WTC11 (cell line): ENCODE measurements around the gene PCLAF. TPM values are rescaled to one million over a fixed set of nuclear protein-coding genes. Genes with fewer than 3 reads are reported as not detected.

Experiments
- ATAC-seq: fragments of 200-7000 bp; cut with Tn5 transposase; 2 replicates; pipeline ENCODE4 v1.10.0; 2021; ENCODE audit warnings: mild to moderate bottlenecking, moderate library complexity
- CTCF ChIA-PET: fragments of 300-600 bp; sonication (Branson Sonifier 250); formaldehyde crosslinking; loops from one replicate; lab custom pipeline; 2021; ENCODE audit warnings: antibody characterized with exemption; lab: Charles Lee
- POLR2A ChIA-PET: fragments of 350-600 bp; sonication (Branson Sonifier 250); formaldehyde crosslinking; loops from one replicate; lab custom pipeline; 2021; ENCODE audit warnings: antibody characterized with exemption; lab: Charles Lee
- DNase-seq: peaks from one replicate; pipeline ENCODE4 v3.0.0; 2021; ENCODE audit warnings: low spot score
- H3K27ac Mint-ChIP-seq: 2 replicates; pipeline ENCODE4 v1.8.0; 2021; ENCODE audit warnings: mixed read lengths
- H3K27me3 Mint-ChIP-seq: 2 replicates; pipeline ENCODE4 v1.8.0; 2021; ENCODE audit warnings: low read depth, mild to moderate bottlenecking, moderate library complexity, mixed read lengths
- H3K36me3 Mint-ChIP-seq: 2 replicates; pipeline ENCODE4 v1.8.0; 2021; ENCODE audit warnings: mixed read lengths
- H3K4me1 Mint-ChIP-seq: 2 replicates; pipeline ENCODE4 v1.8.0; 2022; ENCODE audit warnings: mixed read lengths
- H3K4me3 Mint-ChIP-seq: 2 replicates; pipeline ENCODE4 v1.8.0; 2021; ENCODE audit warnings: mild to moderate bottlenecking, moderate library complexity, mixed read lengths
- H3K9me3 Mint-ChIP-seq: 2 replicates; pipeline ENCODE4 v1.8.0; 2021; ENCODE audit warnings: mixed read lengths
- CBFB ChIP-seq: sonication (generic); formaldehyde crosslinking; IDR thresholded peaks from 2 replicates; pipeline ENCODE4 v1.8.1; 2022; ENCODE audit warnings: mild to moderate bottlenecking, low read depth, missing genetic modification reagents
- CTCF ChIP-seq: fragments of 200-600 bp; IDR thresholded peaks from 2 replicates; pipeline ENCODE4 v1.8.0; 2022; ENCODE audit warnings: antibody characterized with exemption
- ERG ChIP-seq: fragments of 250-450 bp; sonication (Bioruptor Pico); IDR thresholded peaks from 2 replicates; pipeline ENCODE4 v1.8.0; 2021; ENCODE audit warnings: mild to moderate bottlenecking
- FOXK1 ChIP-seq: sonication (generic); formaldehyde crosslinking; IDR thresholded peaks from 2 replicates; pipeline ENCODE4 v1.8.0; 2022; ENCODE audit warnings: mild to moderate bottlenecking, moderate library complexity, missing genetic modification reagents
- MXD4 ChIP-seq: fragments of 250-450 bp; sonication (Bioruptor Pico); IDR thresholded peaks from 2 replicates; pipeline ENCODE4 v1.8.0; 2021; ENCODE audit warnings: mild to moderate bottlenecking, moderate library complexity, borderline replicate concordance
- NFE2L1 ChIP-seq: sonication (generic); formaldehyde crosslinking; IDR thresholded peaks from 2 replicates; pipeline ENCODE4 v1.8.1; 2023; ENCODE audit warnings: missing genetic modification reagents
- NFYB ChIP-seq: sonication (generic); formaldehyde crosslinking; conservative IDR thresholded peaks from 2 replicates; pipeline ENCODE4 v1.8.0; 2022; ENCODE audit warnings: low read depth, missing genetic modification reagents
- NR3C1 ChIP-seq: sonication (generic); formaldehyde crosslinking; conservative IDR thresholded peaks from 2 replicates; pipeline ENCODE4 v1.8.1; 2023; ENCODE audit warnings: low read depth, mild to moderate bottlenecking, missing genetic modification reagents
- OVOL2 ChIP-seq: fragments of 250-450 bp; sonication (Bioruptor Pico); IDR thresholded peaks from 2 replicates; pipeline ENCODE4 v1.9.0; 2021; ENCODE audit warnings: mild to moderate bottlenecking, borderline replicate concordance
- PREB ChIP-seq: sonication (generic); formaldehyde crosslinking; IDR thresholded peaks from 2 replicates; pipeline ENCODE4 v1.8.1; 2022; ENCODE audit warnings: mild to moderate bottlenecking, missing genetic modification reagents, moderate library complexity, borderline replicate concordance
- PRRX2 ChIP-seq: fragments of 250-450 bp; sonication (Bioruptor Pico); IDR thresholded peaks from 2 replicates; pipeline ENCODE4 v1.8.0; 2021; ENCODE audit warnings: mild to moderate bottlenecking
- RELA ChIP-seq: sonication (generic); formaldehyde crosslinking; IDR thresholded peaks from 2 replicates; pipeline ENCODE4 v1.8.1; 2022; ENCODE audit warnings: missing genetic modification reagents, mild to moderate bottlenecking, borderline replicate concordance
- RORB ChIP-seq: fragments of 250-450 bp; sonication (Bioruptor Pico); IDR thresholded peaks from 2 replicates; pipeline ENCODE4 v1.9.0; 2021; ENCODE audit warnings: mild to moderate bottlenecking
- SMAD3 ChIP-seq: sonication (generic); formaldehyde crosslinking; IDR thresholded peaks from 2 replicates; pipeline ENCODE4 v1.8.0; 2022; ENCODE audit warnings: missing genetic modification reagents, mild to moderate bottlenecking, borderline replicate concordance
- SMAD4 ChIP-seq: sonication (generic); formaldehyde crosslinking; IDR thresholded peaks from 2 replicates; pipeline ENCODE4 v1.8.0; 2022; ENCODE audit warnings: mild to moderate bottlenecking, missing genetic modification reagents
- TEAD4 ChIP-seq: sonication (generic); formaldehyde crosslinking; IDR thresholded peaks from 2 replicates; pipeline ENCODE4 v1.8.0; 2022; ENCODE audit warnings: mild to moderate bottlenecking, missing genetic modification reagents
- ZBTB21 ChIP-seq: sonication (generic); formaldehyde crosslinking; IDR thresholded peaks from 2 replicates; pipeline ENCODE4 v1.8.1; 2023; ENCODE audit warnings: mild to moderate bottlenecking, missing genetic modification reagents, borderline replicate concordance
- ZNF232 ChIP-seq: sonication (generic); formaldehyde crosslinking; IDR thresholded peaks from 2 replicates; pipeline ENCODE4 v1.8.0; 2022; ENCODE audit warnings: mild to moderate bottlenecking, missing genetic modification reagents
- ZNF423 ChIP-seq: fragments of 250-450 bp; sonication (Bioruptor Pico); IDR thresholded peaks from 2 replicates; pipeline ENCODE4 v2.1.2; 2022; ENCODE audit warnings: mild to moderate bottlenecking, moderate library complexity
- ZSCAN18 ChIP-seq: fragments of 250-450 bp; sonication (Bioruptor Pico); IDR thresholded peaks from 2 replicates; pipeline ENCODE4 v2.1.2; 2022; ENCODE audit warnings: mild to moderate bottlenecking, moderate library complexity
- total RNA-seq: library from RNA; stranded (reverse); gene quantifications from 3 replicates; pipeline ENCODE4 v1.2.3, GENCODE V29; 2021
- TF ChIP-seq, protein P1 (sequence below): sonication (generic); formaldehyde crosslinking; IDR thresholded peaks from 2 replicates; pipeline ENCODE4 v1.8.1; 2023; ENCODE audit warnings: mild to moderate bottlenecking, missing genetic modification reagents, moderate library complexity
- TF ChIP-seq, protein P2 (sequence below): sonication (generic); formaldehyde crosslinking; conservative IDR thresholded peaks from 2 replicates; pipeline ENCODE4 v1.8.1; 2022; ENCODE audit warnings: mild to moderate bottlenecking, missing genetic modification reagents
- TF ChIP-seq, protein P3 (sequence below): sonication (generic); formaldehyde crosslinking; IDR thresholded peaks from 2 replicates; pipeline ENCODE4 v1.8.0; 2022; ENCODE audit warnings: mild to moderate bottlenecking, missing genetic modification reagents
- TF ChIP-seq, protein P4 (sequence below): fragments of 250-450 bp; sonication (Bioruptor Pico); conservative IDR thresholded peaks from 2 replicates; pipeline ENCODE4 v1.9.0; 2021; ENCODE audit warnings: mild to moderate bottlenecking

The PCLAF gene
- total RNA-seq, 1 experiment from 2014 or later, result 27.2 TPM

- peaks cover 6% of the 10 kb centered on the region; the same call in 1 of the 2 replicates for H3K36me3 Mint-ChIP-seq
- peaks cover under 1% of the 10 kb centered on the region; the same call in 1 of the 2 replicates for H3K4me1 Mint-ChIP-seq
- H3K9me3 Mint-ChIP-seq, result no peaks in the 10 kb centered on the region
- POLR2A ChIA-PET, result no interaction called here
- DNase-seq (no peak), ATAC-seq (no peak)
- CTCF ChIA-PET, result no interaction called here
- no peak overlapping the region for H3K4me3 Mint-ChIP-seq
- H3K27ac Mint-ChIP-seq, result no peak overlapping the region
- no peaks in the 10 kb centered on the region for H3K27me3 Mint-ChIP-seq
- TF ChIP-seq SMAD4 (CRISPR knock-in tag) (no peak), PREB (CRISPR knock-in tag) (no peak), NFYB (CRISPR knock-in tag) (no peak), OVOL2 (no peak), TEAD4 (CRISPR knock-in tag) (no peak), NR3C1 (CRISPR knock-in tag) (no peak), PRRX2 (CRISPR knock-in tag) (no peak), MXD4 (CRISPR knock-in tag) (no peak), CBFB (CRISPR knock-in tag) (no peak), ERG (CRISPR knock-in tag) (no peak), NFE2L1 (CRISPR knock-in tag) (no peak), FOXK1 (CRISPR knock-in tag) (no peak), ZNF423 (CRISPR knock-in tag) (no peak), ZSCAN18 (CRISPR knock-in tag) (no peak), ZBTB21 (CRISPR knock-in tag) (no peak), ZNF232 (CRISPR knock-in tag) (no peak)
- TF ChIP-seq, protein P1, sequence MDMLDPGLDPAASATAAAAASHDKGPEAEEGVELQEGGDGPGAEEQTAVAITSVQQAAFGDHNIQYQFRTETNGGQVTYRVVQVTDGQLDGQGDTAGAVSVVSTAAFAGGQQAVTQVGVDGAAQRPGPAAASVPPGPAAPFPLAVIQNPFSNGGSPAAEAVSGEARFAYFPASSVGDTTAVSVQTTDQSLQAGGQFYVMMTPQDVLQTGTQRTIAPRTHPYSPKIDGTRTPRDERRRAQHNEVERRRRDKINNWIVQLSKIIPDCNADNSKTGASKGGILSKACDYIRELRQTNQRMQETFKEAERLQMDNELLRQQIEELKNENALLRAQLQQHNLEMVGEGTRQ (CRISPR knock-in tag), result no peak
- TF ChIP-seq, protein P2, sequence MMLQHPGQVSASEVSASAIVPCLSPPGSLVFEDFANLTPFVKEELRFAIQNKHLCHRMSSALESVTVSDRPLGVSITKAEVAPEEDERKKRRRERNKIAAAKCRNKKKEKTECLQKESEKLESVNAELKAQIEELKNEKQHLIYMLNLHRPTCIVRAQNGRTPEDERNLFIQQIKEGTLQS (CRISPR knock-in tag), result no peak
These were observed 31.9 kb downstream of the PCLAF start for GRCh38 chr15:64349375-64349774.

DNA sequence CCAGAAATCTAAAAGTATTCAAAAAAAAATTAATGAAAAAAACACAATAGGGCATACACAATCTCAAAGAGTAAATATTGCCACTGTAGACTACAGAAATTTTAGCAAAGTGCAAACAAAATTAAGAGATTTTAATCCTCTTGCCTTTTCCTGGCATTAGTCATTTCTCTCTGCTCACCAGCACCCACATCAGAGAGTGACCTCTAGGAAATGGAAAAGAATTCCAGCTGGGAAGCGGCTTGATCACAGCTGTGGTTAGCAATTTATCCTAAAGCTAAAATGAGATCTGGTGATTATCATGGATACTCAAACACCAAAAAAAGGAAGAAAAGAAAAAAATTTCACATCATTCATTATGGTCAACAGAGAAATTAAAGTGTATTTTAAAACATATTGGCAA, 32.8 kb downstream of the PCLAF start:
- POLR2A ChIA-PET, result interaction anchor here (0.7 kb wide), 1 partner anchor 53 kb away, joined by 4 read pairs; no protein-coding TSS in a partner anchor
- Mint-ChIP-seq H3K4me1 (peaks cover under 1% of the 10 kb centered on the region; the same call in 1 of the 2 replicates), H3K27me3 (no peaks in the 10 kb centered on the region), H3K4me3 (no peak overlapping the region), H3K9me3 (no peaks in the 10 kb centered on the region), H3K36me3 (peaks cover 6% of the 10 kb centered on the region; the same call in 1 of the 2 replicates), H3K27ac (no peak overlapping the region)
- DNase-seq (no peak), ATAC-seq (no peak)
- CTCF ChIA-PET, result no interaction called here
- TF ChIP-seq, protein P3, sequence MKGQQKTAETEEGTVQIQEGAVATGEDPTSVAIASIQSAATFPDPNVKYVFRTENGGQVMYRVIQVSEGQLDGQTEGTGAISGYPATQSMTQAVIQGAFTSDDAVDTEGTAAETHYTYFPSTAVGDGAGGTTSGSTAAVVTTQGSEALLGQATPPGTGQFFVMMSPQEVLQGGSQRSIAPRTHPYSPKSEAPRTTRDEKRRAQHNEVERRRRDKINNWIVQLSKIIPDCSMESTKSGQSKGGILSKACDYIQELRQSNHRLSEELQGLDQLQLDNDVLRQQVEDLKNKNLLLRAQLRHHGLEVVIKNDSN (CRISPR knock-in tag), result no peak
- TF ChIP-seq SMAD3 (CRISPR knock-in tag) (no peak), RORB (CRISPR knock-in tag) (no peak), RELA (CRISPR knock-in tag) (no peak), CTCF (no peak)
- TF ChIP-seq, protein P4, sequence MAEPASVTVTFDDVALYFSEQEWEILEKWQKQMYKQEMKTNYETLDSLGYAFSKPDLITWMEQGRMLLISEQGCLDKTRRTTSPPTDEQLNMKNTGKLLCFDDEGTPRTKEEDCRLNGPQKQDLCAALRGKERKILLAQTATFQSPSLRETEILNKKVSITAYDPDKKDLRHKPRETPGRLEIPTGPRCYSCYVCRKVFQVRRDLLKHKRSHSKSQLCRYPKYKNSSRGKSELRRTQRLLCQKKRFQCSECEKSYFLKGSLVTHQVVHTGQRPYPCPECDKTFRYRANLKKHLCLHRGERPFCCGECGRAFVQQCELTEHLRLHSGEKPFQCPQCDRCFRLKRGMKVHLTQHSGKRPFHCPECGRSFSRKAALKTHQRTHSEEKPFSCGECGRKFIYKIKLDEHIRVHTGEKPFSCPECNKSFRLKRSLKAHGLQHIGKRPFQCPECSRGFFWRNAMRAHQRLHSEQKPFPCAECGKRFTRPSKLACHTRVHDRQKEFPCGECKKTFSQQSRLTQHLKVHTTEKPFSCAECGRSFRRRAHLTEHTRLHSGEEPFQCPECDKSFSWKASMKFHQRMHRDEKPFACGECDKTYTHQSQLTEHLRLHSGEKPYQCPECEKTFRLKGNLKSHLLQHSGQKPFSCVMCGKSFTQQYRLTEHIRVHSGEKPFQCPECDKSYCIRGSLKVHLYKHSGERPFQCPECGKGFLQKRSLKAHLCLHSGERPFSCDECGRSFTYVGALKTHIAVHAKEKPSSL (CRISPR knock-in tag), result no peak
- TF ChIP-seq, protein P1 (CRISPR knock-in tag), result no peak
